RWPE2 (cell line): ENCODE measurements around the gene MINDY4B.

Source experiments
- ATAC-seq: fragments of 200-7000 bp; cut with Tn5 transposase; 3 replicates; pipeline ENCODE4 v1.9.1; 2021; ENCODE audit warnings: low read depth
- DNase-seq: peaks from one replicate; pipeline ENCODE4 v3.0.0-alpha.2; 2020; ENCODE audit warnings: low spot score
- H3K27ac ChIP-seq: fragments of 450-650 bp; 2 replicates; pipeline ENCODE4 v1.5.1; 2017; ENCODE audit warnings: mild to moderate bottlenecking; ENCODE audit not compliant: poor library complexity, severe bottlenecking
- H3K27me3 ChIP-seq: fragments of 250-450 bp; sonication (Bioruptor Pico); 2 replicates; pipeline ENCODE4 v1.5.1; 2021; ENCODE audit warnings: mild to moderate bottlenecking, moderate library complexity; ENCODE audit not compliant: insufficient read depth, poor library complexity, severe bottlenecking
- H3K36me3 ChIP-seq: fragments of 250-450 bp; sonication (Bioruptor Pico); 2 replicates; pipeline ENCODE4 v1.5.1; 2020; ENCODE audit warnings: low read depth, mild to moderate bottlenecking, moderate library complexity
- H3K4me1 ChIP-seq: fragments of 250-450 bp; sonication (Bioruptor Pico); 2 replicates; pipeline ENCODE4 v1.5.1; 2021; ENCODE audit warnings: mild to moderate bottlenecking, moderate library complexity; ENCODE audit not compliant: insufficient read depth, poor library complexity, severe bottlenecking
- H3K4me3 ChIP-seq: fragments of 250-450 bp; sonication (Bioruptor Pico); 2 replicates; pipeline ENCODE4 v1.5.1; 2021; ENCODE audit warnings: mild to moderate bottlenecking, moderate library complexity; ENCODE audit not compliant: severe bottlenecking
- H3K9me3 ChIP-seq: fragments of 250-450 bp; sonication (Bioruptor Pico); 2 replicates; pipeline ENCODE4 v1.5.1; 2021; ENCODE audit warnings: mild to moderate bottlenecking, moderate library complexity; ENCODE audit not compliant: severe bottlenecking
- TF ChIP-seq, protein P1 (sequence below): fragments of 450-650 bp; IDR thresholded peaks from one replicate; pipeline ENCODE4 v1.5.1; 2017; ENCODE audit warnings: mild to moderate bottlenecking, moderate library complexity; ENCODE audit not compliant: poor library complexity, severe bottlenecking

The MINDY4B gene

GRCh38 chr3:150925751-150926201, 20.5 kb upstream of the MINDY4B start:
- Histone ChIP-seq H3K27ac (no peak overlapping the region), H3K27me3 (peaks cover 2% of the 10 kb centered on the region), H3K4me3 (no peak overlapping the region), H3K4me1 (no peaks in the 10 kb centered on the region), H3K9me3 (no peaks in the 10 kb centered on the region), H3K36me3 (no peaks in the 10 kb centered on the region)
- DNase-seq (no peak), ATAC-seq (peak; percentile 85)
- TF ChIP-seq, protein P1, sequence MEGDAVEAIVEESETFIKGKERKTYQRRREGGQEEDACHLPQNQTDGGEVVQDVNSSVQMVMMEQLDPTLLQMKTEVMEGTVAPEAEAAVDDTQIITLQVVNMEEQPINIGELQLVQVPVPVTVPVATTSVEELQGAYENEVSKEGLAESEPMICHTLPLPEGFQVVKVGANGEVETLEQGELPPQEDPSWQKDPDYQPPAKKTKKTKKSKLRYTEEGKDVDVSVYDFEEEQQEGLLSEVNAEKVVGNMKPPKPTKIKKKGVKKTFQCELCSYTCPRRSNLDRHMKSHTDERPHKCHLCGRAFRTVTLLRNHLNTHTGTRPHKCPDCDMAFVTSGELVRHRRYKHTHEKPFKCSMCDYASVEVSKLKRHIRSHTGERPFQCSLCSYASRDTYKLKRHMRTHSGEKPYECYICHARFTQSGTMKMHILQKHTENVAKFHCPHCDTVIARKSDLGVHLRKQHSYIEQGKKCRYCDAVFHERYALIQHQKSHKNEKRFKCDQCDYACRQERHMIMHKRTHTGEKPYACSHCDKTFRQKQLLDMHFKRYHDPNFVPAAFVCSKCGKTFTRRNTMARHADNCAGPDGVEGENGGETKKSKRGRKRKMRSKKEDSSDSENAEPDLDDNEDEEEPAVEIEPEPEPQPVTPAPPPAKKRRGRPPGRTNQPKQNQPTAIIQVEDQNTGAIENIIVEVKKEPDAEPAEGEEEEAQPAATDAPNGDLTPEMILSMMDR = peak; percentile 81

- H3K4me1 ChIP-seq = no peaks in the 10 kb centered on the region
- DNase-seq (no peak), ATAC-seq (peak; percentile 62)
- H3K36me3 ChIP-seq = no peaks in the 10 kb centered on the region
- TF ChIP-seq, protein P1 = no peak
- no peaks in the 10 kb centered on the region for H3K9me3 ChIP-seq
- no peaks in the 10 kb centered on the region for H3K27me3 ChIP-seq
- no peak overlapping the region for H3K4me3 ChIP-seq
- H3K27ac ChIP-seq = no peak overlapping the region
Measured at GRCh38 chr3:150922611-150923010, 17.4 kb upstream of the MINDY4B start.

- Histone ChIP-seq H3K27ac (no peak overlapping the region), H3K4me1 (no peaks in the 10 kb centered on the region), H3K4me3 (no peak overlapping the region), H3K9me3 (no peaks in the 10 kb centered on the region), H3K27me3 (no peaks in the 10 kb centered on the region), H3K36me3 (no peaks in the 10 kb centered on the region)
- DNase-seq (no peak), ATAC-seq (no peak)
- TF ChIP-seq, protein P1 = no peak
Measured at GRCh38 chr3:150921209-150921608, 16.0 kb upstream of the MINDY4B start.

DNA sequence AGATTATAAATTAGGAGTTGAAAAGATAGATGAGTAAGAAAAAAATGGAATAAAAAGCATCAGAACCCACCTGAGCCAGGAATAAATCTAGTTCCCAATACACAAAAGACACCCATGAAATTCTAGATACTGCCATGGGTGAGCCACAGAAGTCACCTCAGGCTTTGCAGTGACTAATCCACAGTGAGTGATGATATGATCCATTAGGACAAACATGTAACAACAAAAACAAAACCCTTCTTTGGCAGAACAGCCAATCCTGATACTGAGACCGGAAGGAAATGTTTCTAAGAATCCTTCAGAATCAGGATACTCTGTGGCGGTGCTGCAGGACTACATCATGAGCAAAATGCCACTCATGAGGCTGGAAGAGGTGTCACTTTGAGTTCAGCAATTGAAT, 15.0 kb upstream of the MINDY4B start:
- no peak overlapping the region for H3K27ac ChIP-seq
- no peaks in the 10 kb centered on the region for H3K4me1 ChIP-seq
- H3K9me3 ChIP-seq = no peaks in the 10 kb centered on the region
- TF ChIP-seq, protein P1 = no peak
- no peaks in the 10 kb centered on the region for H3K36me3 ChIP-seq
- no peaks in the 10 kb centered on the region for H3K27me3 ChIP-seq
- ATAC-seq = no peak
- H3K4me3 ChIP-seq = no peak overlapping the region
- DNase-seq = no peak

DNA sequence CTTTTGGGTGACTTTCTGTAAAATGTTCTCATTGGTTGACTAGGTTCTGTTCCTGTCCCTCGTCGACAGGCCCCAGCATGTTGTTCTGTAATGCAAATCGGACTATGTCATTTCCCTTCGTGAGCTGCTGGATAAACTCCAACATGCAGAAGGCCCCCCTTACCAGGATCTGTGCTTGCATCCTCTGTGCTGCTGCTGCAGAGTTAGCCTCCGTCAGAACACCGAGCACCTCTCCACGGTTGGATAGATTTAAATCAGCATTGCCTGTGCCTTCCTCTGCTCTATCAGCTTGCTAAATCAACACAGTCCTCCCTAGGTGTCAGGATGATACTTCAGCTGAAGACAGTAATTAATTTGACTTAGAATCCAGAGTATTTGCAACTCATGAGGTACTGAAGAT, 12.7 kb upstream of the MINDY4B start:
- ATAC-seq (no peak), DNase-seq (no peak)
- TF ChIP-seq, protein P1 = no peak
- Histone ChIP-seq H3K36me3 (no peaks in the 10 kb centered on the region), H3K4me3 (no peak overlapping the region), H3K27ac (no peak overlapping the region), H3K4me1 (no peaks in the 10 kb centered on the region), H3K9me3 (no peaks in the 10 kb centered on the region), H3K27me3 (no peaks in the 10 kb centered on the region)
